ENCODE data around the gene MTG2.

MTG2 gene

GRCh38 chr20:62157387-62158087 is 25.3 kb upstream of the MTG2 start:
- no peak overlapping the region for H3K4me3 ChIP-seq (ENCODE audit: control insufficient read depth, low read depth, low read length)
- TF ChIP-seq CTCF (IDR thresholded peaks at IDR 0.05; ENCODE audit: control insufficient read depth, insufficient read depth, low read depth, low read length, missing control alignments), result no peak
- no peak for DNase-seq (ENCODE audit: low read depth)

DNA sequence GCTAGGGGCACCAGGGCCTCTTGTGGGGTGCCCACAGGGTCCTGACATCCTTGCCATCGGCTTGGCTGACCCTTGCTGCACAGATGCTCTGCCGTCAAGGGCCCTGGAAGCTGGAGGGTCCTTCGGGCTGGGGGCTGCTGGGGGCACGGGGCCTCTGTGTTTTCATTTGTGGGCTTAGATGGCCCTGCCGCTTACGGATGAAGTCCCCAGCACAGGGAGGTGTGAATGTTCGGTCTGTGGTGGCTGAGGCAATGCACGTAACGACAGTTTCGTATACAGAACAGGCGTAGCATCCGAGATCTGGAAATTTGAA is 24.8 kb upstream of the MTG2 start:
- no peak overlapping the region for H3K4me3 ChIP-seq (ENCODE audit: control insufficient read depth, low read depth, low read length)
- no peak for TF ChIP-seq CTCF (IDR thresholded peaks at IDR 0.05; ENCODE audit: control insufficient read depth, insufficient read depth, low read depth, low read length, missing control alignments)
- no peak for DNase-seq (ENCODE audit: low read depth)

DNA sequence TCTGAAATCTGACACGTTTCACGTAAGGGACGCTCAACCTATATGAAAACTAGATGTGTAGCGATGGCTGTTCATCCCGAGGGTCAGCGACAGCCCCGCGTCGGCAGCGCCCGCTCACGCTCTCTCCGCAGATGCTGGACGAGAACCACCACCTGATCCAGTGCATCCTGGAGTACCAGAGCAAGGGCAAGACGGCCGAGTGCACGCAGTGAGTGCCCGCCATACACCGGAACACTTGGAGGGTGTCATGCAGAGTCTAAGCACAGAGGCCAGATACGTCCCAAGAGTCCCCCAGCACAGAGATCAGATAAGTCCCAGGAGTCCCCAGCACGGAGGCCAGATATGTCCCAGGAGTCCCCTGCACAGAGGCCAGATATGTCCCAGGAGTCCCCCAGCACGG is 24.3 kb upstream of the MTG2 start:
- DNase-seq (ENCODE audit: low read depth), result no peak
- no peak for TF ChIP-seq CTCF (IDR thresholded peaks at IDR 0.05; ENCODE audit: control insufficient read depth, insufficient read depth, low read depth, low read length, missing control alignments)
- H3K4me3 ChIP-seq (ENCODE audit: control insufficient read depth, low read depth, low read length), result no peak overlapping the region

DNA sequence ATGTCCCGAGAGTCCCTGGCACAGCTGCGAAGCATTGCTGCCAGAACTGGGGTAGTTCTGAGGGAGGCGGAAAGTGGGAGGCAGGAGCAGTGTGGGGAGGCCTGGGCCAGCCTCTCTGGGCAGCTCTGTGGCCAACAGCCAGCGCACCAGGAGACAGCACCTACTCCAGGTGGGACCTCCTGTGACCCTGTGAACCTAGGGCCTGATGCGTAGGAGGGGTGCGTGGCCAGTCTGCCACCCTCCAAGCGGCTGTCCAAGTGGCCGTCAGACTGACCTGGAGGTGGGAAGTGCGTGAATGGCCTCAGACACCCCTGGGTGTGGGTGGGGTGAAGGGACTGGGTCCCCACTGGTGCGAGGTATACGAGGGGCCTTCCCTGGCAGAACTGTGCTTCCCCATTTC is 23.8 kb upstream of the MTG2 start:
- no peak for DNase-seq (ENCODE audit: low read depth)
- TF ChIP-seq CTCF (IDR thresholded peaks at IDR 0.05; ENCODE audit: control insufficient read depth, insufficient read depth, low read depth, low read length, missing control alignments), result no peak
- no peak overlapping the region for H3K4me3 ChIP-seq (ENCODE audit: control insufficient read depth, low read depth, low read length)

- DNase-seq (ENCODE audit: low read depth), result no peak
- TF ChIP-seq CTCF (IDR thresholded peaks at IDR 0.05; ENCODE audit: control insufficient read depth, insufficient read depth, low read depth, low read length, missing control alignments), result no peak
These were observed 23.0 kb upstream of the MTG2 start for GRCh38 chr20:62159839-62160238.

DNA sequence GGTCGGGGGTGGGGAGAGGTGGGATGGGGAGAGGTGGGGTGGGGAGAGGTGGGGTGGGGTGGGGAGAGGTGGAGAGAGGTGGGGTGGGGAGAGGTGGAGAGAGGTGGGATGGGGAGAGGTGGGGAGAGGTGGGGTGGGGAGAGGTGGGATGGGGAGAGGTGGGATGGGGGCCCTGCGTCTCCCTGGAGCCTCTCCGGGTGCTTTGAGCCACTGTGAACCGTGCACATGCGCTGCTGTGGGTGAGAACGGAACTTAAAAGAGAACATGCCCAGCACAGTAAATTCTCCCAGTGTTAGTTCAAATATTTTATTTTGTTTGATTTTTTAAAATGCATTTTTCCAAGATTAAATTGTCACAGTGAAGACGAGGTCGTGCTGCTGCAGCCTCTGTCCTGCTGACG is 22.6 kb upstream of the MTG2 start:
- no peak overlapping the region for H3K4me3 ChIP-seq (ENCODE audit: control insufficient read depth, low read depth, low read length)
- no peak for DNase-seq (ENCODE audit: low read depth)
- no peak for TF ChIP-seq CTCF (IDR thresholded peaks at IDR 0.05; ENCODE audit: control insufficient read depth, insufficient read depth, low read depth, low read length, missing control alignments)

More at GRCh38 chr20:62159839-62160238, 23.0 kb upstream of the MTG2 start:
- H3K4me3 ChIP-seq (ENCODE audit: control insufficient read depth, low read depth, low read length), result no peak overlapping the region

- TF ChIP-seq CTCF (IDR thresholded peaks at IDR 0.05; ENCODE audit: control insufficient read depth, insufficient read depth, low read depth, low read length, missing control alignments), result no peak
- DNase-seq (ENCODE audit: low read depth), result no peak
- no peak overlapping the region for H3K4me3 ChIP-seq (ENCODE audit: control insufficient read depth, low read depth, low read length)
These were observed 22.0 kb upstream of the MTG2 start for GRCh38 chr20:62160876-62161275.

All from AG09309 (cell line).